Astrocyte (in vitro differentiated cells and primary cell): Measurements from ENCODE around the gene OSCP1. TPM values are rescaled to one million over a fixed set of nuclear protein-coding genes. Genes with fewer than 3 reads are reported as not detected.

Experiments used
- DNase-seq: peaks from one replicate; pipeline ENCODE4 v3.0.0-alpha.2; 2010; ENCODE audit warnings: low read depth
- FAIRE-seq: peaks from 2 replicates; lab custom pipeline; 2011; peaks lifted over from hg19 to GRCh38; lab: Jason Lieb, UNC
- H2AFZ ChIP-seq: 2 replicates; pipeline ENCODE4 v1.6.0; 2012; ENCODE audit warnings: low read depth, low read length, inconsistent platforms
- H3K27ac ChIP-seq: 2 replicates; pipeline ENCODE4 v1.5.1; 2011; ENCODE audit warnings: low read depth, low read length, inconsistent platforms
- H3K27me3 ChIP-seq: 2 replicates; pipeline ENCODE4 v1.6.0; 2011; ENCODE audit warnings: low read length, inconsistent platforms; ENCODE audit not compliant: insufficient read depth
- H3K36me3 ChIP-seq: 2 replicates; pipeline ENCODE4 v1.5.1; 2011; ENCODE audit warnings: low read length, inconsistent platforms; ENCODE audit not compliant: insufficient read depth
- H3K4me1 ChIP-seq: 2 replicates; pipeline ENCODE4 v1.5.1; 2011; ENCODE audit warnings: low read length, inconsistent platforms; ENCODE audit not compliant: insufficient read depth
- H3K4me2 ChIP-seq: 2 replicates; pipeline ENCODE4 v1.6.0; 2012; ENCODE audit warnings: low read length, inconsistent platforms
- H3K4me3 ChIP-seq: 2 replicates; pipeline ENCODE4 v1.5.1; 2011; ENCODE audit warnings: low read depth, mild to moderate bottlenecking, low read length, inconsistent platforms; ENCODE audit not compliant: insufficient read depth
- H3K79me2 ChIP-seq: 2 replicates; pipeline ENCODE4 v1.6.0; 2012; ENCODE audit warnings: mild to moderate bottlenecking, low read length, inconsistent platforms; ENCODE audit not compliant: insufficient read depth
- H3K9ac ChIP-seq: 2 replicates; pipeline ENCODE4 v1.6.0; 2012; ENCODE audit warnings: mild to moderate bottlenecking, low read length, inconsistent platforms
- H3K9me3 ChIP-seq: 2 replicates; pipeline ENCODE4 v1.5.1; 2012; ENCODE audit warnings: low read depth, mild to moderate bottlenecking, low read length, inconsistent platforms; ENCODE audit not compliant: insufficient read depth
- H4K20me1 ChIP-seq: 2 replicates; pipeline ENCODE4 v1.6.0; 2012; ENCODE audit warnings: low read length, inconsistent platforms; ENCODE audit not compliant: insufficient read depth
- H3K27ac Mint-ChIP-seq: one replicate; pipeline ENCODE4 v1.8.0; 2021; ENCODE audit warnings: mild to moderate bottlenecking, mixed read lengths; ENCODE audit not compliant: unreplicated experiment
- H3K27me3 Mint-ChIP-seq: one replicate; pipeline ENCODE4 v1.8.0; 2021; ENCODE audit warnings: low read depth, mixed read lengths; ENCODE audit not compliant: unreplicated experiment
- H3K36me3 Mint-ChIP-seq: one replicate; pipeline ENCODE4 v1.8.0; 2021; ENCODE audit warnings: low read depth, mixed read lengths; ENCODE audit not compliant: unreplicated experiment
- H3K4me1 Mint-ChIP-seq: one replicate; pipeline ENCODE4 v1.8.0; 2021; ENCODE audit warnings: low read depth, mixed read lengths; ENCODE audit not compliant: unreplicated experiment
- H3K4me3 Mint-ChIP-seq: one replicate; pipeline ENCODE4 v1.8.0; 2021; ENCODE audit warnings: mild to moderate bottlenecking, moderate library complexity, mixed read lengths; ENCODE audit not compliant: unreplicated experiment
- H3K9me3 Mint-ChIP-seq: one replicate; pipeline ENCODE4 v1.8.0; 2021; ENCODE audit warnings: mild to moderate bottlenecking, mixed read lengths; ENCODE audit not compliant: unreplicated experiment
- CTCF ChIP-seq: IDR thresholded peaks from 2 replicates; pipeline ENCODE4 v1.5.1; 2011; ENCODE audit warnings: low read depth, mild to moderate bottlenecking, inconsistent platforms, low read length, moderate library complexity; ENCODE audit not compliant: insufficient read depth
- EZH2 ChIP-seq: IDR thresholded peaks from 2 replicates; pipeline ENCODE4 v1.6.1; 2012; ENCODE audit warnings: mild to moderate bottlenecking, low read length, inconsistent platforms; ENCODE audit not compliant: insufficient read depth
- total RNA-seq: library from RNA; stranded (reverse); gene quantifications from 2 replicates; pipeline ENCODE4 v1.2.1, GENCODE V29; 2021

Gene OSCP1
- total RNA-seq, 1 donor from 2014 or later, result 6.3 TPM

- Histone ChIP-seq H4K20me1 (no peaks in the 10 kb centered on the region), H3K4me1 (peaks cover 2% of the 10 kb centered on the region), H2AFZ (no peak overlapping the region), H3K79me2 (no peaks in the 10 kb centered on the region), H3K27ac (no peak overlapping the region), H3K4me3 (no peak overlapping the region), H3K9me3 (no peaks in the 10 kb centered on the region), H3K9ac (no peak overlapping the region), H3K27me3 (no peaks in the 10 kb centered on the region), H3K4me2 (no peak overlapping the region), H3K36me3 (peaks cover 6% of the 10 kb centered on the region)
- H3K9me3 Mint-ChIP-seq, result no peaks in the 10 kb centered on the region
- peaks cover 5% of the 10 kb centered on the region for H3K36me3 Mint-ChIP-seq
- no peak overlapping the region for H3K4me3 Mint-ChIP-seq
- H3K27me3 Mint-ChIP-seq, result no peaks in the 10 kb centered on the region
- H3K27ac Mint-ChIP-seq, result no peak overlapping the region
- TF ChIP-seq EZH2, result no peak
- TF ChIP-seq CTCF, result no peak
- FAIRE-seq (no peak), DNase-seq (no peak)
- H3K4me1 Mint-ChIP-seq, result peaks cover 6% of the 10 kb centered on the region
These were observed 28.6 kb downstream of the OSCP1 start for GRCh38 chr1:36421649-36422048.

- Histone ChIP-seq H3K79me2 (no peaks in the 10 kb centered on the region), H3K4me2 (no peak overlapping the region), H4K20me1 (no peaks in the 10 kb centered on the region), H3K27ac (no peak overlapping the region), H3K27me3 (no peaks in the 10 kb centered on the region), H2AFZ (peak overlapping the region; percentile 42), H3K36me3 (peaks cover 6% of the 10 kb centered on the region), H3K4me3 (no peak overlapping the region), H3K9ac (no peak overlapping the region), H3K9me3 (no peaks in the 10 kb centered on the region), H3K4me1 (peaks cover 2% of the 10 kb centered on the region)
- Mint-ChIP-seq H3K36me3 (peaks cover 5% of the 10 kb centered on the region), H3K27ac (peak overlapping the region; percentile 30), H3K4me3 (no peak overlapping the region), H3K4me1 (peaks cover 6% of the 10 kb centered on the region), H3K27me3 (no peaks in the 10 kb centered on the region), H3K9me3 (no peaks in the 10 kb centered on the region)
- peak; percentile 60 for DNase-seq
- TF ChIP-seq EZH2 (no peak), CTCF (peak; percentile 96)
- FAIRE-seq, result peak; percentile 81
These were observed 29.4 kb downstream of the OSCP1 start for GRCh38 chr1:36420836-36421317.

- Mint-ChIP-seq H3K27me3 (no peaks in the 10 kb centered on the region), H3K4me1 (peaks cover 6% of the 10 kb centered on the region), H3K36me3 (peaks cover 5% of the 10 kb centered on the region), H3K27ac (peak overlapping the region; percentile 30), H3K4me3 (no peak overlapping the region), H3K9me3 (no peaks in the 10 kb centered on the region)
- Histone ChIP-seq H3K79me2 (no peaks in the 10 kb centered on the region), H3K27ac (no peak overlapping the region), H3K9ac (no peak overlapping the region), H3K36me3 (peaks cover 6% of the 10 kb centered on the region), H2AFZ (peak overlapping the region; percentile 42), H3K4me2 (no peak overlapping the region), H3K4me3 (no peak overlapping the region), H4K20me1 (no peaks in the 10 kb centered on the region), H3K9me3 (no peaks in the 10 kb centered on the region), H3K4me1 (peaks cover 2% of the 10 kb centered on the region), H3K27me3 (no peaks in the 10 kb centered on the region)
- FAIRE-seq, result no peak
- DNase-seq, result no peak
- TF ChIP-seq EZH2 (no peak), CTCF (no peak)
These were observed 29.8 kb downstream of the OSCP1 start for GRCh38 chr1:36420409-36420808.
